IPS-18c (cell line): Measurements from ENCODE around the gene CLCA4.
"Not testable (repeated sequence)": the region's sequence is repeated elsewhere in the genome, so short reads cannot be mapped to it uniquely, and the experiment has no call there.

Source experiments
- H3K4me3 ChIP-seq: 2 replicates; pipeline ENCODE4 v1.7.0; 2013; ENCODE audit warnings: low read depth, mild to moderate bottlenecking, low read length, moderate library complexity; ENCODE audit not compliant: insufficient read depth
- H3K9me3 ChIP-seq: one replicate; pipeline ENCODE4 v1.6.1; 2013; ENCODE audit warnings: mild to moderate bottlenecking, low read length, moderate library complexity; ENCODE audit not compliant: control insufficient read depth, insufficient read depth

Gene CLCA4, protein sequence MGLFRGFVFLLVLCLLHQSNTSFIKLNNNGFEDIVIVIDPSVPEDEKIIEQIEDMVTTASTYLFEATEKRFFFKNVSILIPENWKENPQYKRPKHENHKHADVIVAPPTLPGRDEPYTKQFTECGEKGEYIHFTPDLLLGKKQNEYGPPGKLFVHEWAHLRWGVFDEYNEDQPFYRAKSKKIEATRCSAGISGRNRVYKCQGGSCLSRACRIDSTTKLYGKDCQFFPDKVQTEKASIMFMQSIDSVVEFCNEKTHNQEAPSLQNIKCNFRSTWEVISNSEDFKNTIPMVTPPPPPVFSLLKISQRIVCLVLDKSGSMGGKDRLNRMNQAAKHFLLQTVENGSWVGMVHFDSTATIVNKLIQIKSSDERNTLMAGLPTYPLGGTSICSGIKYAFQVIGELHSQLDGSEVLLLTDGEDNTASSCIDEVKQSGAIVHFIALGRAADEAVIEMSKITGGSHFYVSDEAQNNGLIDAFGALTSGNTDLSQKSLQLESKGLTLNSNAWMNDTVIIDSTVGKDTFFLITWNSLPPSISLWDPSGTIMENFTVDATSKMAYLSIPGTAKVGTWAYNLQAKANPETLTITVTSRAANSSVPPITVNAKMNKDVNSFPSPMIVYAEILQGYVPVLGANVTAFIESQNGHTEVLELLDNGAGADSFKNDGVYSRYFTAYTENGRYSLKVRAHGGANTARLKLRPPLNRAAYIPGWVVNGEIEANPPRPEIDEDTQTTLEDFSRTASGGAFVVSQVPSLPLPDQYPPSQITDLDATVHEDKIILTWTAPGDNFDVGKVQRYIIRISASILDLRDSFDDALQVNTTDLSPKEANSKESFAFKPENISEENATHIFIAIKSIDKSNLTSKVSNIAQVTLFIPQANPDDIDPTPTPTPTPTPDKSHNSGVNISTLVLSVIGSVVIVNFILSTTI

DNA sequence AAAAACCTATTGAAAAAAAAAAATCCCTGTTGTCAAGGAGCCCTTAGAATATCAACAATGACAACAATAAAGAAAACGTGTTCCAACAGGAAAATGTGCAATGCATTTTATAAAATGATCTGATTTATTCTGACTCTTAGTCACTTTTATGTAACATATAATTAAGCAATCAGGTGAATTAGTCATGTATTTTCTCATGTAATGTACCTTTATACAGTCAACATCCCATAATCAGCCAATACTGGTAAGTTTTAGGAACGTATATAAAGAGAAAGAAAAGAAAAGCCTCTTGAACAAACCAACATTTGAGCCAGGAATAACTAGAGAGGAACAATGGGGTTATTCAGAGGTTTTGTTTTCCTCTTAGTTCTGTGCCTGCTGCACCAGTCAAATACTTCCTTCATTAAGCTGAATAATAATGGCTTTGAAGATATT lies at the start of gene CLCA4:
TSS of gene CLCA4 (plus strand) at position 292 of the 435 bp plus-strand sequence. CDS start at position 334, 42 bp downstream.
- H3K9me3 ChIP-seq = no peaks in the 10 kb centered on the region
- H3K4me3 ChIP-seq = no peak within 1 kb of the TSS

DNA sequence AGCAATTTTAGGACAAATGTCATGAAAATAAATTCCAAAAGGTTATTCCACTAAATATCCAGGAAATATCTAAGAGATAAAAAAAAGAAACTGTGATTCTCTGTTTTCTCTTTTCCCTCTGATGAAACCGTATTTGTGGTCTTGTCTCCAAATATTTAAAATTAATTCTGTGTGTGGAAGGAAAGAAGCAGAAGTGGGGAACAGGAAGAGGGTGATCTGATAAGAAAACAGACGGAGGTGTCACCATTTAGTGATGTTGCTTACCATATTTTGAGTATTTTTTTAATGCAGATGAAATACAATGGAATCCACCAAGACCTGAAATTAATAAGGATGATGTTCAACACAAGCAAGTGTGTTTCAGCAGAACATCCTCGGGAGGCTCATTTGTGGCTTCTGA lies 48.6 kb upstream of the CLCA4 start:
- Histone ChIP-seq H3K9me3 (peaks cover 6% of the 10 kb centered on the region), H3K4me3 (no peak overlapping the region)

DNA sequence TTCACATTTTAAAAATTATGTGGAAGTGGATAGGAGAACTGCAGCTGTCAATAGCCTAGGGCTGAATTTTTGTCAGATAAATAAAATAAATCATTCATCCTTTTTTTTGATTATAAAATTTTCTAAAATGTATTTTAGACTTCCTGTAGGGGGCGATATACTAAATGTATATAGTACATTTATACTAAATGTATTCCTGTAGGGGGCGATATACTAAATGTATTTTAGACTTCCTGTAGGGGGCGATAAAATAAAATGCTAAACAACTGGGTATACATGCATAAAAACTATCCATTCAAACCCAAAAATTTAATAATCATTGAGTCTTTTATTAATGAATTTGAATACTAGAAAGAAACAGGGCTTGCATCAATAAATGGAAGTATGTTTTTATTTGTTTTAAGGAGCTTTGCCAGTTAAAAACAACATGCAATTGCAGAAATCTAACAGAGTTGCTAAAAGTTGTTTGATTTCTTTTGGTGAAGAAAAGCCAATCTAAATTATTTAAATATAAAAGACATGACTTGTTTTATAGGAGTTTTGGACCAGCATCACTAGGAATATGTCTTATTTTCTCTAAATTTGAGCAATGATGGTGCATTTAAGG lies 46.8 kb upstream of the CLCA4 start:
- Histone ChIP-seq H3K4me3 (no peak overlapping the region), H3K9me3 (peaks cover 6% of the 10 kb centered on the region)

DNA sequence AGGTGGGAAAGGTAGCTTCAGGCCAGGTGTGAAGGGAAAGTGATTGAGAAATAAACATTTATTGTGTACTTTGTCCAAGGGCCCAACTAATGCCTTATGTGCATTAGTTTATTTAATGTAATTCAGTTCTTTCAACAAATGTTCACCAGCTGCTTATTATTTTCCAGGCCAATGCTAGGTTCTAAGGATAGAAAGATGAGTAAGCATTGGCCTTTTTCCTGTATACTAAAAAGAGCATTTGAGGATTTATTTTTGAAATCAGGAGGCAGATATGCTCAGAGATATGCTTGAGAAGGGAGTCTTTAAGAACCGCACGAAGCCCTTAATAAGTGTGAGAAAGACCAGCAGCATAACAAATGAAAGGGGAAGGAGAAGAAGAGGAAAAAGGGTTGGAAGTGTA lies 46.2 kb upstream of the CLCA4 start:
- no peak overlapping the region for H3K4me3 ChIP-seq
- peaks cover 4% of the 10 kb centered on the region for H3K9me3 ChIP-seq

DNA sequence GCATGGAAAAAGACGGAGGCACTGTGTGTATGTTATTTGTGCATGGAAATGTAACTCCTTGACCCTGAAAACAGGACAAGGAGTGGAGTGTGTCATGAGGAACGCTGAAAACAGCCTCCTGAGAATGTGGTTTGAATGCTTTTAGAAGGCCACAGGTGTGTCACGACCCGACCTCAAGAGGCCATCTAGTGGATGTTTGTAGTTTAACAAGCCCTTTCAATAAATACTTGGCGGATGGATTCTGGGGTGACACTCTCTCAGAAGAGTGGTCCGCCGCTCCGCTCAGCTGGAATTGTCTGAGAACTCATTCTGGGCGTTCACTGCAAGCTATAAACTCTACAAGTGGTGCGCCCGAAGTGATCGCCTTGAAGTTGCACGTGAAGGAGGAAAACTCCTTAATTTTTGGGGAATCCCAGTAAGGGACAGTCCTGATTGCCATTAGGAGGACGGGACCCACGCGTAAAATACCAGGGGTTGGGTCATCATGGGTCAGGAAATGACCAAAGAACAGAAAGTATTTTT lies 44.7 kb upstream of the CLCA4 start:
- H3K4me3 ChIP-seq = peak overlapping the region; percentile 44; the same call in 1 of the 2 replicates
- H3K9me3 ChIP-seq = not testable (repeated sequence)

DNA sequence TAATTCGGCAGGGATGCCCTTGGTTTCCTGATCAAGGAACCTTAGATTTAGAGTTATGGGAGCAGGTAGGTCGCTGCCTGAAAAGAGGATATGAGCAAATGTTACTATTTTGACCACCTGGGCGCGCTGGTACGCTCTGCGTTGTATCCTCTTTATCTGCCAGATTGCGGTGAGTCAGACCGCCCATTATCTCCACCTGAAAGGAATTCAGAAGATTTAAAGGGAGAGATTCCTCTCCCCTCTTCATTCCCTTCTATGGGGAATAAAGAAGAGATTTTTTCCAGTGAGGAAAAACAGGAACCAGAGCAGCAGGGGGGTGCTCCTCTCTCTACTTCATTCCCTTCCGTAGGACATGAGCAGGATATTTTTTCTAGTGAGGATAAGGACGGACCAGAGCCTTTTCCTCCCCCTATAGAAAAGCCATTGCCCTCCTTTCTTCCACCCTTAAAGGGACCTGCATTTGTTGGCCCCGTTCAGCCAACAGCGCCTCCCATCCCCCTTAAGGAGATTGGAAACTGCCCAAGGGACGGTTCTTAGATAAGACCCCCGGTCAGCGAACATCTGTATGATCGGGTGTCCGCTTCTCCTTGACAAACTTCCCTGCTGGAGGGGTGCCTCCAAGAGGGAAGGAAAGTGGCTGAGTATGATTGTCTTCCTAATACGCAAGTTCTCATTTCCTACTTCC lies 44.0 kb upstream of the CLCA4 start:
- Histone ChIP-seq H3K9me3 (peaks cover 4% of the 10 kb centered on the region), H3K4me3 (peak overlapping the region; percentile 44)

DNA sequence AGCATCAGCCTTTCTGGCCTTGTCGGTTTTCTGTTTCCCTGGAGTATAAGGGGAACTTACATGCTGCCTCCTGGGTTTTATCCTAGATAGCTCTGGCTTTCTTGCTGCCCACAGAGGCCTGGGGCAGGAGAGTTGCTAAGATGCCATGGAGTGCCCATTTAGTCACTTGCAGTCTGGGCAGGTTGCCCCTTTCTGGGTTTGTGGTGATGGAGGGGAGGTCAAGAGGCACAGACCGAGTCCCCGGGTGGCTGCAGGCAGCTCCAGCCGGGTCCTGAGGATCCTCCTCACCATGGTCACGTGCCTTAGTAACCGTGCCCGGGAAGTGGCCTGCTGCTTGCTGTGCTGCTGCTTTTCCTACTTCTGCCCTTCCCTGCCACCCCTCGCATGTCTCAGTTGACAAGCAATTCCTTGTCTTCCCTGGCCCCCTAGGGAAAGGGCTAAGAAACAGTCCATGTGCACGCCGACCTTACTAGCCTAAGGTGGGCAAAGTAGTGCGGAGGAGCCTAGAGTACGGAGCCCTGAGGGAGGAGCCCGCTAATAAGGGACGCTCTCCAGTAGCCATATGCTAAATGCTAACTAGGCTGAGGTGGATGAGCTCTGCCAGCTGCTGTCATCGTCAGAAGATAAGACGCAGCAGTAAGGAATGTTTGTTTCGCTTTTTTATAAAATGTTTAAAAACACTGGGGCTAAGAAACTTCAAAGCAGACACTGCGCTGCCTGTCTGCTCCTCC lies 43.3 kb upstream of the CLCA4 start:
- peak overlapping the region; percentile 44 for H3K4me3 ChIP-seq
- H3K9me3 ChIP-seq = peaks cover 4% of the 10 kb centered on the region

DNA sequence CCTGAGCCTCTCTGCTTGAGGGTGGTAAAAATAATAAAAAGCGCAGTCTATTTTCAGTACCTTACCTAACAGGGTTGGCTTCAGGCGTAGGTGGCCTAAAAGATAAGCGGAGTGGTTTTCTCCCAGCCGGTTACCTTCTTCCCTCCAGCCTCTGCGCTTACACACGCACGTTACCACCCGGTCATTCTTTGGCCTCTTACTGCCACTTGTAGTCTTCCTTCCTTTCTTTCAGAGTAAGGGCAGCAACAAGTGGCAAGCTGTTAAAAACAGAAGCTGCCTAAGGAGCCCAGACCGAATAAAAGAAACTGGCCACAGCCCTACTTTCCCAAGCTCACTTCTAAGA lies 42.8 kb upstream of the CLCA4 start:
- Histone ChIP-seq H3K9me3 (peaks cover 4% of the 10 kb centered on the region), H3K4me3 (peak overlapping the region; percentile 28; the same call in 1 of the 2 replicates)

DNA sequence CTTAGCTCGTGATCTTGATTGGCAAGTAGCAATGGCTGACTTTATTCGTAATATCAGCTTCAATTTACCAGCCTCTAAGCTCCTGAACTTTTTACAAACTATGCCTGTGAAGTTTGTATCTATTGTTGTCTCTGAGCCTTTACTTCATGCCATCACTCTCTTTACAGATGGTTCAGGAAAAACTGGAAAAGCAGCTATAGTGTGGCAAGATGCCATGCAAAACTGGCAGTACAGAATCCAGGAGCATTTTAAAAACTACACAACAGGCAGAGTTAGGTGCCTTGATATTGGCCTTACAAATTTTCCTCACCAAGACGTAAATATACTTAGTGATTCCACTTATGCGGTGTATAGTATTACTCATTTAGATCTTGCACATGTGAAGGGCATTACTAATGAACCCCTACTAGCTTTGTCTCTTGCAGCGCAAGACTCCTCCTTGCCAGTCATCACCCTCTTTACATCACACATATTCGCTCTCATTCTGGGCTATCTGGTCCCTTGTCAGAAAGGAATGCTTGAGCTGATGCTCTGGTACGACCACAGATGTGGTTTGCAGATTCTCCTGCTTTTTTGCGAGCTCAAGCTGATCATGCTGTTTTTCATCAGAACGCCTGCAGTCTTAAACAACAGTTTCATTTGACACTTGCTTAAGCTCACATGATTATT lies 41.8 kb upstream of the CLCA4 start:
- H3K4me3 ChIP-seq = no peak overlapping the region
- H3K9me3 ChIP-seq = peaks cover 4% of the 10 kb centered on the region

DNA sequence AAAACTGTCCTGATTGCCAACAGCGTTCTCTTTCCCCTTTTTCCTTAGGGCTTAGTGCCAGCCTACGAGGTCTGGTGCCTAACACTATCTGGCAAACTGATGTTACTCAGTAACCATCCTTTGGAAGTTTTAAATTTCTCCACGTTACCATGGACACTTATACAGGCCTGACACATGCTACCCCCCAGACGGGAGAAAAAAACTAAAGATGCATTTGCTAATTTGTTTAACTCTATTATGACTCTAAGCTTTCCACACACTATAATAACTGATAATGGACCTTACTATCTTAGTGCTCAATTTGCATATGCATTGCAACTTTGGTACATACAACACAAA lies 41.3 kb upstream of the CLCA4 start:
- peaks cover 4% of the 10 kb centered on the region for H3K9me3 ChIP-seq
- H3K4me3 ChIP-seq = no peak overlapping the region

DNA sequence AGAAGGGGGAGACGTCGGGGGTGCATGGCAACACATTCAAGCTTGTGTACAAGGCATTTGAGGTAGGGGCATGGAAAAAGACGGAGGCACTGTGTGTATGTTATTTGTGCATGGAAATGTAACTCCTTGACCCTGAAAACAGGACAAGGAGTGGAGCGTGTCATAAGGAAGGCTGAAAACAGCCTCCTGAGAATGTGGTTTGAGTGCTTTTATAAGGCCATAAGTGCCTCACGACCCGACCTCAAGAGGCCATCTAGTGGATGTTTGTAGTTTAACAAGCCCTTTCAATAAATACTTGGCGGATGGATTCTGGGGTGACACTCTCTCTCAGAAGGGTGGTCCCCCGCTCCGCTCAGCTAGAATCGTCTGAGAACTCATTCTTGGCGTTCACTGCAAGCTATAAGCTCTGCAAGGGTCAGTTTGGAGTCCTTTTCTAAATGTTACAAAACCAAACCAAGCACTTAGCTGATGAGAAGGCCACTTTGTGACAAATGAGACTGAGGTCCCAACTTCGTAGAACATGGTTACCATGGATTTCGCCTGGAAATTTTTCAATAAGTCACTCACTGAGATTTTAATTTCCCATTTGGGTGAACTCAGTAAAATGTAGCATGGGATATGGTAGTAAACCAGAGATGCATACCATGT lies 38.8 kb upstream of the CLCA4 start:
- no peak overlapping the region; the same call in 1 of the 2 replicates for H3K4me3 ChIP-seq
- peaks cover 1% of the 10 kb centered on the region for H3K9me3 ChIP-seq

DNA sequence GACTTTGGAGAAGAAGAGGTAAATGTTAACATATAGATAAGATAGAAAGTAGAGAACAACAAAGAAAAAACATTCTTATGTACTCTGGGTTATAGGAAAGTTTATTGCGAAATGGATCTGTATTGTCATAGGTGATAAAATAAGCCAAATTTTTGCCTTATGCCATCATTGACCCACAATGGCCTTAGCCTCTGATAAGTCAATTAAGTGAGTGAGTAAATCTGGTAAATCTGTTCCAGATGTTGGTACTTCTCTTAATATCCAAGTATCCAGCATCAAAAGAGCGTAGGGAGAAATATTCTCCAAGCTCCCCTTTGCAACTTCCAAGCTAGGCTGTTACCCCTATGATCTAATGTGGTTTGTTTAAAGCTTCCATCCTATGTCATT lies 38.3 kb upstream of the CLCA4 start:
- no peaks in the 10 kb centered on the region for H3K9me3 ChIP-seq
- no peak overlapping the region for H3K4me3 ChIP-seq

DNA sequence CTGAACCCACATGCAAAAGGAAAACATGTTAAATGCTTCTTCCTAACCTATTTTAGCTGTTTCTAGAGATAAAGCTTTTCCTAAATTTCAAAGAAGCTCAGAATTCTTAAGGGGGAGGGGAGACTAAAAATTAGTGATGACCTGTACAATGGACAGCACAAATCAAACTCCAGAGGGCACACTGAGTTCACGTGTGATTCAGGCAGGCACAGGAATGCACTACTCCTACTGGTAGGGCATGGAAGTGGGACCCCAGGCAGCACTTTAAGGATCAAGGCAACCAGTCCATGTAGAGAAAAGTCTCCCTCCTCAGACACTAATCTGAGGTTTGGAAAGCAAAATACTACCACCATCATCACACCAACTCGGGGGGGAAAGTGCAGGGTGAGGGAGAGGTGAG lies 31.3 kb upstream of the CLCA4 start:
- no peaks in the 10 kb centered on the region for H3K9me3 ChIP-seq
- H3K4me3 ChIP-seq = no peak overlapping the region

DNA sequence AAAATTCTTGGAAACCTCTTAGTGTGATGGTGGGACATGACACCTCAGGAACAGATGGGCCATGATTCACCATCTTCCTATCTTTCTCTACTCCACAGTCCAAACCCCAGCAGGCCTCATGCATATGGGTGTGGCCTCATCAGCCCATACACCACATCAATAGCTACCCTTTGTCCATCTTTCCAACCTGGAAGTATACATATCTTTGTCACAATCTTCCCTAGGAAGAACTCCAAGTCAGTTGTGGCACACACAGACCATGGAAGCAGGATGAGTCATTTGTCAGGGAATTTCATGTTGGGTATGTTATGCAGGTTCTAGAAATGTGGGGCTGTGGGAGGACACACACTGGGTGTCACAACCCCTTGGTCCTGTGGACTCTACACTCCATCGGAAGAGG lies 30.5 kb upstream of the CLCA4 start:
- H3K9me3 ChIP-seq = no peaks in the 10 kb centered on the region
- no peak overlapping the region for H3K4me3 ChIP-seq

DNA sequence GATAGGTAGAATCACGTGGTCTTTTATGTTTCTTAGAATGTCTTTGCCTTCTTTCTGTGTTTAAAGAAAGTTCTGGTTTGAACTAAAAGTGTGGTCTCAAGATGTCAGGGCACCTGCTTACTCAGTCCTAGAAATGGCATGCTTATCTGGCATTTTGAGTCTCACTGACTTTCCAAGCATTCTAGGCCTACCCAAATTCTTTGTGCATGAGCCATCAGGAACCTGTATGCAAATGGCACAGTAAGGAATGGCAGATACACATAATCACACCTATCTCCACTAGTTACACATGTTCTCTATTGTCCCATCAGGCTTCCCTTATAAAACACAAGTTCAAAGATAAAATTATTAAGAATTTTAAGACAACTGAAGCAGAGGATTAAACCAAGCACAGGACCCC lies 29.5 kb upstream of the CLCA4 start:
- H3K9me3 ChIP-seq = no peaks in the 10 kb centered on the region

More for the DNA sequence above, 29.5 kb upstream of the CLCA4 start:
- no peak overlapping the region for H3K4me3 ChIP-seq
